B cell (primary cell): ENCODE data around the gene RFTN2.
"Not testable (repeated sequence)": the region's sequence is repeated elsewhere in the genome, so short reads cannot be mapped to it uniquely, and the experiment has no call there.

Experiments used
- EZH2 ChIP-seq: IDR thresholded peaks from 2 replicates; pipeline ENCODE4 v1.6.1; 2012; ENCODE audit warnings: borderline replicate concordance, low read depth, mild to moderate bottlenecking, moderate library complexity, low read length; ENCODE audit not compliant: insufficient read depth, poor library complexity, severe bottlenecking
- TF ChIP-seq, protein P1 (sequence below): fragments of 200-600 bp; IDR thresholded peaks from one replicate; pipeline ENCODE4 v1.8.0; 2022; ENCODE audit warnings: antibody characterized with exemption, mild to moderate bottlenecking

- TF ChIP-seq, protein P1, sequence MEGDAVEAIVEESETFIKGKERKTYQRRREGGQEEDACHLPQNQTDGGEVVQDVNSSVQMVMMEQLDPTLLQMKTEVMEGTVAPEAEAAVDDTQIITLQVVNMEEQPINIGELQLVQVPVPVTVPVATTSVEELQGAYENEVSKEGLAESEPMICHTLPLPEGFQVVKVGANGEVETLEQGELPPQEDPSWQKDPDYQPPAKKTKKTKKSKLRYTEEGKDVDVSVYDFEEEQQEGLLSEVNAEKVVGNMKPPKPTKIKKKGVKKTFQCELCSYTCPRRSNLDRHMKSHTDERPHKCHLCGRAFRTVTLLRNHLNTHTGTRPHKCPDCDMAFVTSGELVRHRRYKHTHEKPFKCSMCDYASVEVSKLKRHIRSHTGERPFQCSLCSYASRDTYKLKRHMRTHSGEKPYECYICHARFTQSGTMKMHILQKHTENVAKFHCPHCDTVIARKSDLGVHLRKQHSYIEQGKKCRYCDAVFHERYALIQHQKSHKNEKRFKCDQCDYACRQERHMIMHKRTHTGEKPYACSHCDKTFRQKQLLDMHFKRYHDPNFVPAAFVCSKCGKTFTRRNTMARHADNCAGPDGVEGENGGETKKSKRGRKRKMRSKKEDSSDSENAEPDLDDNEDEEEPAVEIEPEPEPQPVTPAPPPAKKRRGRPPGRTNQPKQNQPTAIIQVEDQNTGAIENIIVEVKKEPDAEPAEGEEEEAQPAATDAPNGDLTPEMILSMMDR = not testable (repeated sequence)
- not testable (repeated sequence) for TF ChIP-seq EZH2
These were observed 20.6 kb upstream of the RFTN2 start for GRCh38 chr2:197695971-197696370.
